Activated naive CD8-positive, alpha-beta T cell treated with anti-CD3 and anti-CD28 coated beads, Interleukin-2, amount 10 ng/mL, durations not matched to agents 7 days and 5 days (primary cell): Measurements from ENCODE around the gene USP15. TPM values are rescaled to one million over a fixed set of nuclear protein-coding genes. Genes with fewer than 3 reads are reported as not detected.
A peak's percentile ranks its signal among the peaks of the same experiment; 100 is the strongest.
"Not testable (repeated sequence)": the region's sequence is repeated elsewhere in the genome, so short reads cannot be mapped to it uniquely, and the experiment has no call there.

Source experiments
- ATAC-seq: fragments of 150-1000 bp; cut with Tn5 transposase; one replicate; pipeline ENCODE4 v1.10.0; 2021; ENCODE audit warnings: low read depth, moderate library complexity
- POLR2A ChIA-PET: fragments of 350-600 bp; sonication (Branson Sonifier 250); formaldehyde crosslinking; loops from one replicate; lab custom pipeline; 2021; ENCODE audit warnings: antibody characterized with exemption; lab: Charles Lee
- DNase-seq: peaks from one replicate; pipeline ENCODE4 v3.0.0; 2021
- H3K27ac Mint-ChIP-seq: one replicate; pipeline ENCODE4 v1.8.0; 2022; ENCODE audit warnings: mild to moderate bottlenecking, mixed read lengths
- H3K27me3 Mint-ChIP-seq: one replicate; pipeline ENCODE4 v1.8.0; 2022; ENCODE audit warnings: mild to moderate bottlenecking, moderate library complexity, mixed read lengths
- H3K36me3 Mint-ChIP-seq: one replicate; pipeline ENCODE4 v1.8.0; 2021; ENCODE audit warnings: mild to moderate bottlenecking, mixed read lengths
- H3K4me1 Mint-ChIP-seq: one replicate; pipeline ENCODE4 v1.8.0; 2021; ENCODE audit warnings: mixed read lengths
- H3K4me3 Mint-ChIP-seq: one replicate; pipeline ENCODE4 v1.8.0; 2022; ENCODE audit warnings: mild to moderate bottlenecking, moderate library complexity, mixed read lengths
- H3K9me3 Mint-ChIP-seq: one replicate; pipeline ENCODE4 v1.8.0; 2021; ENCODE audit warnings: mixed read lengths
- total RNA-seq, 2 experiments: library from RNA; stranded (reverse); gene quantifications; one replicate each; pipeline ENCODE4 v1.2.3, GENCODE V29; 2021

USP15 gene
- total RNA-seq, 2 experiments from 2014 or later = 163 TPM

GRCh38 chr12:62320054-62320453 lies 59.9 kb downstream of the USP15 start:
- Mint-ChIP-seq H3K27me3 (no peaks in the 10 kb centered on the region), H3K4me1 (peaks cover 28% of the 10 kb centered on the region), H3K27ac (no peak overlapping the region), H3K9me3 (peaks cover 4% of the 10 kb centered on the region), H3K4me3 (no peak overlapping the region), H3K36me3 (peaks cover 55% of the 10 kb centered on the region)
- POLR2A ChIA-PET = no interaction called here
- DNase-seq = no peak
- ATAC-seq = no peak

- Mint-ChIP-seq H3K27me3 (no peaks in the 10 kb centered on the region), H3K4me1 (peaks cover 21% of the 10 kb centered on the region), H3K4me3 (no peak overlapping the region), H3K27ac (no peak overlapping the region), H3K9me3 (peaks cover 4% of the 10 kb centered on the region), H3K36me3 (peaks cover 45% of the 10 kb centered on the region)
- no peak for ATAC-seq
- DNase-seq = no peak
- POLR2A ChIA-PET = no interaction called here
Measured at GRCh38 chr12:62323386-62323785, 63.2 kb downstream of the USP15 start.

- Mint-ChIP-seq H3K27ac (no peak overlapping the region), H3K9me3 (no peaks in the 10 kb centered on the region), H3K36me3 (peaks cover 32% of the 10 kb centered on the region), H3K4me3 (no peak overlapping the region), H3K27me3 (no peaks in the 10 kb centered on the region), H3K4me1 (peaks cover 6% of the 10 kb centered on the region)
- POLR2A ChIA-PET = no interaction called here
- DNase-seq (no peak), ATAC-seq (no peak)
Measured at GRCh38 chr12:62328296-62328921, 68.2 kb downstream of the USP15 start.

- ATAC-seq = no peak
- no peak overlapping the region for H3K27ac Mint-ChIP-seq
- POLR2A ChIA-PET = no interaction called here
- no peaks in the 10 kb centered on the region for H3K27me3 Mint-ChIP-seq
- H3K4me1 Mint-ChIP-seq = peaks cover 19% of the 10 kb centered on the region
- H3K36me3 Mint-ChIP-seq = peaks cover 46% of the 10 kb centered on the region
- DNase-seq = no peak
- H3K4me3 Mint-ChIP-seq = no peak overlapping the region
- no peaks in the 10 kb centered on the region for H3K9me3 Mint-ChIP-seq
Measured at GRCh38 chr12:62331306-62331705, 71.1 kb downstream of the USP15 start.

- no peak for DNase-seq
- no peak overlapping the region for H3K27ac Mint-ChIP-seq
Measured at GRCh38 chr12:62332598-62332997, 72.4 kb downstream of the USP15 start.

GRCh38 chr12:62335057-62335456 lies 74.9 kb downstream of the USP15 start:
- H3K27ac Mint-ChIP-seq = peak overlapping the region; percentile 21
- peaks cover 8% of the 10 kb centered on the region for H3K9me3 Mint-ChIP-seq
- H3K4me3 Mint-ChIP-seq = no peak overlapping the region
- POLR2A ChIA-PET = no interaction called here
- DNase-seq (no peak), ATAC-seq (no peak)
- no peaks in the 10 kb centered on the region for H3K27me3 Mint-ChIP-seq
- H3K4me1 Mint-ChIP-seq = peaks cover 28% of the 10 kb centered on the region
- peaks cover 69% of the 10 kb centered on the region for H3K36me3 Mint-ChIP-seq

More at GRCh38 chr12:62332598-62332997, 72.4 kb downstream of the USP15 start:
- H3K9me3 Mint-ChIP-seq = no peaks in the 10 kb centered on the region
- ATAC-seq = no peak
- POLR2A ChIA-PET = no interaction called here
- H3K36me3 Mint-ChIP-seq = peaks cover 54% of the 10 kb centered on the region
- H3K4me3 Mint-ChIP-seq = no peak overlapping the region
- no peaks in the 10 kb centered on the region for H3K27me3 Mint-ChIP-seq
- H3K4me1 Mint-ChIP-seq = peaks cover 19% of the 10 kb centered on the region

- Mint-ChIP-seq H3K36me3 (peaks cover 73% of the 10 kb centered on the region), H3K4me3 (no peak overlapping the region), H3K9me3 (peaks cover 15% of the 10 kb centered on the region), H3K4me1 (peaks cover 35% of the 10 kb centered on the region), H3K27me3 (no peaks in the 10 kb centered on the region), H3K27ac (no peak overlapping the region)
- no peak for DNase-seq
- POLR2A ChIA-PET = no interaction called here
- ATAC-seq = no peak
Measured at GRCh38 chr12:62335796-62336195, 75.6 kb downstream of the USP15 start.

GRCh38 chr12:62337643-62338042 lies 77.4 kb downstream of the USP15 start:
- ATAC-seq, POLR2A ChIA-PET, H3K4me3 Mint-ChIP-seq, H3K27me3 Mint-ChIP-seq, DNase-seq, H3K27ac Mint-ChIP-seq: not testable (repeated sequence)
- H3K4me1 Mint-ChIP-seq = peaks cover 41% of the 10 kb centered on the region
- H3K9me3 Mint-ChIP-seq = peaks cover 15% of the 10 kb centered on the region
- peaks cover 80% of the 10 kb centered on the region for H3K36me3 Mint-ChIP-seq

- H3K4me3 Mint-ChIP-seq, ATAC-seq, DNase-seq, H3K27me3 Mint-ChIP-seq, POLR2A ChIA-PET, H3K27ac Mint-ChIP-seq: not testable (repeated sequence)
- H3K9me3 Mint-ChIP-seq = peaks cover 27% of the 10 kb centered on the region
- H3K36me3 Mint-ChIP-seq = peaks cover 89% of the 10 kb centered on the region
- peaks cover 35% of the 10 kb centered on the region for H3K4me1 Mint-ChIP-seq
Measured at GRCh38 chr12:62342614-62343303, 82.6 kb downstream of the USP15 start.

- H3K4me3 Mint-ChIP-seq, POLR2A ChIA-PET: not testable (repeated sequence)
- H3K4me1 Mint-ChIP-seq = peaks cover 29% of the 10 kb centered on the region
Measured at GRCh38 chr12:62343304-62344120, 83.3 kb downstream of the USP15 start.

GRCh38 chr12:62344731-62345556 lies 84.7 kb downstream of the USP15 start:
- not testable (repeated sequence) for H3K27me3 Mint-ChIP-seq
- Mint-ChIP-seq H3K27ac (peak overlapping the region; percentile 53), H3K4me1 (peaks cover 23% of the 10 kb centered on the region)

More at GRCh38 chr12:62343304-62344120, 83.3 kb downstream of the USP15 start:
- H3K27me3 Mint-ChIP-seq, ATAC-seq, DNase-seq: not testable (repeated sequence)
- Mint-ChIP-seq H3K27ac (peak overlapping the region; percentile 37), H3K9me3 (peaks cover 22% of the 10 kb centered on the region), H3K36me3 (peaks cover 81% of the 10 kb centered on the region)

GRCh38 chr12:62345667-62346066 lies 85.5 kb downstream of the USP15 start:
- no peak for ATAC-seq
- POLR2A ChIA-PET = no interaction called here
- Mint-ChIP-seq H3K27me3 (no peaks in the 10 kb centered on the region), H3K9me3 (peaks cover 12% of the 10 kb centered on the region), H3K4me1 (peaks cover 16% of the 10 kb centered on the region), H3K4me3 (no peak overlapping the region), H3K36me3 (peaks cover 64% of the 10 kb centered on the region), H3K27ac (peak overlapping the region; percentile 53)
- DNase-seq = no peak

More at GRCh38 chr12:62344731-62345556, 84.7 kb downstream of the USP15 start:
- H3K4me3 Mint-ChIP-seq, POLR2A ChIA-PET, DNase-seq, ATAC-seq: not testable (repeated sequence)
- Mint-ChIP-seq H3K9me3 (peaks cover 20% of the 10 kb centered on the region), H3K36me3 (peaks cover 69% of the 10 kb centered on the region)

GRCh38 chr12:62346817-62347216 lies 86.6 kb downstream of the USP15 start:
- Mint-ChIP-seq H3K9me3 (peaks cover 12% of the 10 kb centered on the region), H3K27ac (no peak overlapping the region), H3K27me3 (no peaks in the 10 kb centered on the region), H3K36me3 (peaks cover 55% of the 10 kb centered on the region), H3K4me1 (peaks cover 11% of the 10 kb centered on the region), H3K4me3 (no peak overlapping the region)
- DNase-seq (no peak), ATAC-seq (no peak)
- POLR2A ChIA-PET = no interaction called here
